NCI-H524 treated with DMSO at 0.1 percent for 48 hours (cell line): ENCODE data around the gene ACY1.

Experiments used
- DNase-seq: peaks from one replicate; lab custom pipeline; 2025; lab: John Stamatoyannopoulos, UW

The ACY1 gene

DNA sequence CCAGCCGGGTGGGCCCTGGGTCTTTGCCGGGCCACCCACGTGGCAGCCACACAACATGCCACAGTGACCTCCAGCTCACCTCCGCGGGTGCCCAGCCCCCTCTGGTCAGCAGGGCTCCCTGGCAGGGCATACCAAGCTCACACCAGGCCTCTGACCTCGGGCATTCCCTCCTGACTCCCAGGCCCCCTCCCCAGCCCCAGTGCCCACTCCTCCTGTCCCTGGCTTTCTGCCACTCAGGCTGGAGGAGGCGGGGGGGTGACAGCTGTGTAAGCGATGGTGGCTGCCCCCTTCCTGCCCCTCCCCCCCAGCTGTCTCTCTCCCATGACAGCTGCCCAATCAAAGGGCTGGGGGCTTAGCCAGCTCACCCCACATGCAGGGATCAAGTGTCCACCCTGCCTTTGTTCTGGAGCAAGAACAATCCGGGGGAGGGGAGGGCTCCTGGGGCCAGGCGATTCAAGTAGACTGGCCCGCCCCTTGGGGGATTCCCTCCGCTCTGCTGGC, 19.3 kb upstream of the ACY1 start:
- peak; percentile 84 for DNase-seq

- DNase-seq: no peak
Measured at GRCh38 chr3:51964521-51964920, 18.8 kb upstream of the ACY1 start.

- no peak for DNase-seq
Measured at GRCh38 chr3:51966016-51966415, 17.3 kb upstream of the ACY1 start.

DNA sequence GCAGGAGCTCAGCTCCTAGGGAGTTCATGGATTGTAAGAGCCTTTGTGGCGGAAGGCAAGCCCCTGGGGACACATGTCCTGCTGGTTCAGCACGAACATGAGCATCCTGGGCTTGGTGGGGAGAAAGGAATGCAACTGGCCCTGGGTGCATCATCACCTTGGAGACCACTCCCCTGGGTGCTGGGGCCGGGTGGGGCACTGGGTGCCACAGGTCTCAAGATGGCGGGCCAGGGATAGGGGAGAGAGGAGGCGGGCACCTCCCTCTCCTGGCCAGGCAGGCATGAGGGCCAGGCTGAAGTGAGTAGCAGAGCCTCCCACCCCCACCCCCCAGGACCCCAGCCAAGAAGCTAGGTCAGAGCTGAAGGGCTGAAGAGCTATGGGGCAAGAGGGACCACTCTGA, 16.8 kb upstream of the ACY1 start:
- no peak for DNase-seq

DNA sequence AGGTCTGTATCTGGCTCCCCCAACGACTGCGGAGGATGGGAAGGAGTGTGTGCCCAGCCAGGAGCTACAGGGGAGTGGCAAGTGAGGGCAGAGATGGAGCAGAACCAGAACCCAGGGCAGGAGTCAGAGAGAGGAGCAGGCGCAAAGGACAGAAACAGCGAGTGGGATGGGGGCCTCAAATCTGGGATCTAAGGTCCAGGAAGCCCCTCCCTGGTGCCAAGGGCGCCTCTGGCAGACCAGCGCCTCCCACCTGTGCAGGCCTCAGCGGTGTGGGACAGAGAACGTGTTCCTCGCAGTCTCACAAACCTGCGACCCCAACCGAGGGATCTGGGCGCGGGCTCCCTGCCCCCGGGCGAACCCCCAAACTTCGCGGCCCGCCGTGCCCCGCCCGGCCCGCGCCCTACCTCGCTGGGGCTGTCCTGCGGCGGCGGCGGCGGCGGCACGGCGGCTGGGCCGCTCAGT, 16.4 kb upstream of the ACY1 start:
- no peak for DNase-seq

GRCh38 chr3:51967384-51968169, 15.8 kb upstream of the ACY1 start, which contains the start of gene PCBP4:
Gene PCBP4 (minus strand): TSS chr3:51967454. CDS start chr3:51961240, 6,214 bp downstream.
- DNase-seq: no peak

GRCh38 chr3:51968170-51968775, 15.1 kb upstream of the ACY1 start:
- DNase-seq: peak; percentile 66

GRCh38 chr3:51968883-51969678, 14.3 kb upstream of the ACY1 start:
- DNase-seq: no peak

DNA sequence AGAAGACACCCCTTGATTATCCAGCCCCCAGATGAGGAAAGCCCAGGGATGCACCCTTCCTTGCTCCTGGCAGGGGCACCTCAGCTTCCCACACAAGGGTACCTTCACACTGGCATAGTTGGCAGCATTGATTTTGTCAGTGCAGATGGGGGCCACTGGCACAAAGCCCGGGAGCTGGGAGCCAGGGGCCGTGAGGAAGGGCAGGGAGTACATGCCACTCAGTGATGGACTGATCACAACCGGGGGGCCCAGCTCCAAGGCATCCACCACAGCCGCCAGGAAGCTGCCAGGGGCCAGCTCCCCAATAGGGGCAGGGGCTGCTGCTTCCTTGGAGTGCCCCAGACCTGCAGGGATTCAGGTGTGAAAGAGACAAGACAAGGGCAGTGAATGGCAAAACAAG, 13.5 kb upstream of the ACY1 start:
- DNase-seq: no peak

GRCh38 chr3:51970606-51971300, 12.6 kb upstream of the ACY1 start:
- no peak for DNase-seq

GRCh38 chr3:51971350-51971749, 12.0 kb upstream of the ACY1 start:
- no peak for DNase-seq

DNA sequence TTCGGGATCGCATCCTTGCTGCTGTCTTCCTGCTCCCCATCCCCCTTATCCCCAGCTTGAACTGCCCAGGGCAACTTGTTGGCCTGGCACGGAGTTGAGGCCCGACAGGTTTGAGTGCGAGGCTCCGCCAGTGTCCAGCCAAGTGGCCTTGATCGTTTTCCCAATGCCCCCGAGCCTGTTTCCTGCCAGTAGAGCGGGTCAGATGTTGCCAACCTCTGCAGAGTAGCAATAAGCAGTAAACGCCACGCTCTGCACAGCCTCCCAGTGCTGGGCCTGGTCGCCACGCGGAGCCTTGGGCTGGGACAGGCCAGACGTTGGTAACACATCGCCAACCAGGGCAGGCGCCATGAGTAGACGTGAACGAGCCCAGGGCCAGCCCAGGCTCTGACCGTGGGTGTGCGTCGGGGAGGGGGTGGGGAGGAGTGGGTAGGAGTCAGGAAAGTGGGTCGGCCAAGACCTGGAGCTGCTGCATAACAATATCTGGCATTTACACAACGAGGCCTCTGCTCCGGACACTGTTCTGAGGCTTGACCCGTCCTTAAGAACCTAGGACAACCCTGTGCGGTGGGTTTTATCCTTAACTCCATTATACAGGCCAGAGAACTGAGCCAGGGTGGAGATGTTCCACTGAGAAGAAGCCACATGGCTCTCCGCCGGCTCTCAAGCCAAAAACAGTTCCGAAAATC, 8.9 kb upstream of the ACY1 start:
- DNase-seq: no peak

GRCh38 chr3:51974963-51975851, 8.1 kb upstream of the ACY1 start, which contains the start of gene ABHD14A:
Gene ABHD14A (plus strand): TSS chr3:51975064. CDS start chr3:51975136, 72 bp downstream.
- DNase-seq: no peak

DNA sequence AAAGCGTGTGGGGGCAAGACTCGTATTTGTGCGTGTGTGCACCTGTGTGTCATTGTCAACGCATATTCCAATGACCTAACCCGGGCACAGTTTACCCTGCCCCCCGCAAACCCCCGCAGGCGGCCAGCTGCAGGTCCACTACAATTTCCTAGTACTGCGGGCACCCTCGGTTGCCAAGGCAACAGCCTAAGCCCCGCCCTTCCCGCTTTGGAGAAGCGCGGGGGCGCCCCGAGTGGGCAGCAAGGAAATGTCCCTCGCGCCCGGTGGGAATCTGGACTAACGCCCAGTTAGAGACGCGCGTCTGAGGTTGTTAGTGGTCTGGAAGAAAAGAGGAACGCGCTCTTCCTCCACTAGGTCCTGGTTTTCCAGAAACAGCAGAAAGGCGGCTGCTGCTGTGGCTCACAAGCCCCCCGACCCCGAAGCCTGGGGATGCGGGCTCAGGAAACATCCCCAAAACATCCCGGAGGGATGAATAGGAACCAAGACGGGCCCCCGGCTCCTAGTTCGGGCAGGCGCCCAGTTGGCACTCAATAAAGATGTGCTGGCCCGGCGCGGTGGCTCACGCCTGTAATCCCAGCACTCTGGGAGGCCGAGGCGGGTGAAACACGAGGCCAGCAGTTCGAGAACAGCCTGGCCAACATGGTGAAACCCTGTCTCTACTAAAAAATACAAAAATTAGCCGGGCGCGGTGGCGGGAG, 7.3 kb upstream of the ACY1 start:
- peak; percentile 54 for DNase-seq

DNA sequence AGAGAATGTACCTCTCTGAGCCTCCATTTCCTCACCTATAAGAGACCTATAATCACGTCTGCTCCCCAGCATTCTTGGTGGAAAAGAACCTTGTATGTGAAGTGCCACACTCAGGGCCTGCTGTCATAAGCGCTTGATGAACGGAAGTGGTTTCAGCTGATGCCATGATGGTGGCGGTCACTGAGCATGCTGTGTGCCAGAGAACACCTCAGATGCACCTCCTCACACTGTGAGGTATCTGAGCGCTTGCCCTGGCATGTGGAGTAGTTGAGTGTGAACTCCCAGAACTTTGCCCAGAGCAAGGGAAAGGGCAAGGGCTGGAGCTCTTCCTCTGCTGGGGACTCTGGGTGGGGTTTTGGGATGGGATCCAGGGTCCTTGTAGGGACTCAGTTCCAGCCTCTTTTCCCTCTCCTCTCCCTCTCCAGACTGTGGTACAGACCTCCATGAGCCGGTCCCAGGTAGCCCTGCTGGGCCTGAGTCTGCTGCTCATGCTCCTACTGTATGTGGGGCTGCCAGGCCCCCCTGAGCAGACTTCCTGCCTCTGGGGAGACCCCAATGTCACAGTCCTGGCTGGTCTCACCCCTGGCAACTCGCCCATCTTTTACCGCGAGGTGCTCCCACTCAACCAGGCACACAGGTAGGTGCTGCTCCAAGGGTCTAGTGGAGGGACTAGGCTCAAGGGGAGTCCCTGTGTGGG, 5.7 kb upstream of the ACY1 start:
- no peak for DNase-seq

DNA sequence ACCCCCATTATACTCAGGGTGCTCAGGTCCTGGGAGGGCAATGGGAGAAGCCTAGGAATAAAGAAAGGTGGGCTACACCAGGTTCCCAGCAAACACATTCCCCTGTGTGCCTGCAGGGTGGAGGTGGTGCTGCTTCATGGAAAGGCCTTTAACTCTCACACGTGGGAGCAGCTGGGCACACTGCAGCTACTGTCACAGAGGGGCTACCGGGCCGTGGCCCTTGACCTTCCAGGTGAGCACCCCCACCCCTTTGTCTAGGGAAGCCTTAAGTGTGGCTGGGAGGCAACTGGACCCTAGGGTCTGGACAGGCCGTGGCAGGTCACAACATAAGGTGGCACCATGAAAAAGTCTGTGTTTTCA, 5.2 kb upstream of the ACY1 start:
- no peak for DNase-seq

- DNase-seq: no peak
Measured at GRCh38 chr3:51980253-51980652, 3.1 kb upstream of the ACY1 start.

- DNase-seq: no peak
Measured at GRCh38 chr3:51982352-51982837, 940 bp upstream of the ACY1 start.
